Thymus (tissue), 11 donors: ENCODE data around the gene NSD2. TPM values are rescaled to one million over a fixed set of nuclear protein-coding genes. Genes with fewer than 3 reads are reported as not detected.

Source experiments
- DNase-seq, 9 donors: peaks; one replicate each; pipeline ENCODE4 v3.0.0-alpha.2; 2013; ENCODE audit warnings: low spot score in 9 of 9, low read depth in 6 of 9, missing footprints in 1 of 9
- H3K27ac ChIP-seq, 2 donors: one replicate each; pipeline ENCODE4 v1.5.1; 2013; ENCODE audit warnings: control low read depth in 1 of 2, low read depth in 1 of 2, low read length in 1 of 2, mild to moderate bottlenecking in 1 of 2, moderate library complexity in 1 of 2
- H3K27me3 ChIP-seq, 2 donors: one replicate each; pipeline ENCODE4 v1.5.1; 2013; ENCODE audit warnings: low read length in 1 of 2; ENCODE audit not compliant: control insufficient read depth in 2 of 2, insufficient read depth in 1 of 2
- H3K36me3 ChIP-seq, 2 donors: one replicate each; pipeline ENCODE4 v1.5.1; 2013; ENCODE audit warnings: low read length in 1 of 2, mild to moderate bottlenecking in 1 of 2, moderate library complexity in 1 of 2; ENCODE audit not compliant: control insufficient read depth in 2 of 2, insufficient read depth in 2 of 2
- H3K4me1 ChIP-seq, 2 donors: one replicate each; pipeline ENCODE4 v1.5.1; 2013; ENCODE audit warnings: low read length in 2 of 2; ENCODE audit not compliant: control insufficient read depth in 2 of 2, insufficient read depth in 2 of 2
- H3K4me3 ChIP-seq, 2 donors: one replicate each; pipeline ENCODE4 v1.5.1; 2013; ENCODE audit warnings: low read length in 2 of 2, control low read depth in 1 of 2, mild to moderate bottlenecking in 1 of 2
- H3K9me3 ChIP-seq, 2 donors: one replicate each; pipeline ENCODE4 v1.5.1; 2013; ENCODE audit warnings: low read length in 1 of 2, mild to moderate bottlenecking in 1 of 2; ENCODE audit not compliant: control insufficient read depth in 2 of 2, insufficient read depth in 1 of 2
- WGBS: extraction: QIAGEN DNeasy Blood & Tissue Kit; methylation state at CpG from one replicate; pipeline ENCODE4 v1.1.7; 2013; 5-methylcytosine and 5-hydroxymethylcytosine counted together
- polyA plus RNA-seq: library from polyadenylated mRNA; stranded (reverse); fragments of 200-250 nt; gene quantifications from one replicate; pipeline ENCODE4 v1.2.3, GENCODE V29; 2013
- total RNA-seq: library from RNA; stranded (reverse); fragments of 120-200 nt; gene quantifications from one replicate; pipeline ENCODE4 v1.2.4, GENCODE V29; 2013
- donor health status: healthy.

Gene NSD2
- total and polyA plus RNA-seq, 2 donors = 18.6 to 65.3 TPM

DNA sequence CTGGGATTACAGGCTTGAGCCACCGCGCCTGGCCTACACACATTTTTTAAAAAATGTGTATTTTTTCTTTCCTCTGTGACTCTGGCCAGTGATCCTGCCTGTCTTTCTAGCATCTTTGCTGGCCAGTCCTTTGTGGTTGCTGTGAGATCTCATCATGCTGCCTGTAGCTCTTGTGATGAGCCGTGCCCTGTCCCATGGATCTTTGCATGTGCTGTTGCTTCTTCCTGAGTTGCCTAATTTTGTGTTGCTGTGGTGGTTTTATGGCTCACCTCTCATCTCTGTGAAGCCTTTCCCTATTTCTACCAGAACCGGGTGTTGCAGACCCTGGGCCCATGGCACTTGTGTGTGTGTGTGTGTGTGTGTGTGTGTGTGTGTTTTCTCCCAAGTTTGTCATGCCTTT is 8.3 kb downstream of the NSD2 start:
- peak overlapping the region in 1 of 2 donors; percentile 37 for H3K27ac ChIP-seq
- H3K9me3 ChIP-seq = peaks cover 0 to 4% of the 10 kb centered on the region in 2 donors
- 92% methylated on average over 4 of the region's 4 CpGs for WGBS
- no peaks in the 10 kb centered on the region for H3K27me3 ChIP-seq
- peaks cover 0 to 46% of the 10 kb centered on the region in 2 donors for H3K36me3 ChIP-seq
- H3K4me1 ChIP-seq = peaks cover 0 to 50% of the 10 kb centered on the region in 2 donors
- H3K4me3 ChIP-seq = no peak overlapping the region
- DNase-seq = no peak

DNA sequence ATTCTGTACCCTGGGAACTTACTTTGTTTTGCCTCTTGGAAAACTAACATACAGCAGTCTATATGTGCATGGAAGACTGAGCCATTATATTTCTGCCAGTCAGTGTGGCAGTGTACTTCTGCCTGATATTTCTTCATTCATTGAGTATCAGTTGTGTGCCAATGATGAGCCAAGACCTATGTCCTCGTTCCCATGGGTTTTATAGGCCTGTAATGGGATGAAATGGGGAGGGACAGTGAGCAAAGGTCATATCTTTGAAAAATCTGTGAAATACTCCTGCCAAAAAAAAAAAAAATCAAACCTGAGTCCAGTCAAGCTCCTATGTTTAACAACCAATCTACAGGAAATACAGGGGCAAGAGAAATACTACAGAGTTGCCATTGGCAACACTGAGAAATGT is 9.1 kb downstream of the NSD2 start:
- DNase-seq = no peak
- Histone ChIP-seq H3K4me3 (no peak overlapping the region), H3K36me3 (peaks cover 0 to 46% of the 10 kb centered on the region in 2 donors), H3K9me3 (peaks cover 0 to 4% of the 10 kb centered on the region in 2 donors), H3K27me3 (no peaks in the 10 kb centered on the region), H3K4me1 (peaks cover 0 to 46% of the 10 kb centered on the region in 2 donors), H3K27ac (peak overlapping the region in 1 of 2 donors; percentile 7)
- WGBS = 98% methylated on average over 1 of the region's 1 CpG

DNA sequence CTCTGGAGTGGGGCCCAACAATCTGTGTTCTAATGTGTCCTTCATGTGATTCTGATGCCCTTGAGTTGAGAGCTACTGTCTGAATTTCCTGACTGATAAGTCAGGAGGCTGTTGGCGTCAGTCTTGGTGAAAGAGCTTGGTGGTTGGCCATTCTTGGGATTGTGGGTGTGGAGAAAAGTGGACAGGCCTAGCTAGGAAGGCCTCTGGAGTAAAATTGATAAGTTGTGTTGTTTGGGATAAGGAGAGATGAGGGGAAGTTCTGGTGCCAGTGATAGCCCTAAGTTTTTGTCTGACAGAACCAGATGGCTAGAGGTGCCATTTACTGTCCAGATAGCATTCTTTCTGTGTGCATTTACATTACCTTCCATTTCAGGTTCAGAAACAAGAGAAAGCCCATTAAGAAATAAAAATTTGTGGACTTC is 11.7 kb downstream of the NSD2 start:
- Histone ChIP-seq H3K27me3 (no peaks in the 10 kb centered on the region), H3K4me3 (no peak overlapping the region), H3K36me3 (peaks cover 0 to 38% of the 10 kb centered on the region in 2 donors), H3K27ac (peak overlapping the region in 1 of 2 donors; percentile 5), H3K9me3 (peaks cover 0 to 4% of the 10 kb centered on the region in 2 donors), H3K4me1 (peaks cover 0 to 44% of the 10 kb centered on the region in 2 donors)
- DNase-seq = no peak
- WGBS = 91% methylated on average over 1 of the region's 1 CpG

GRCh38 chr4:1883583-1883982 is 12.4 kb downstream of the NSD2 start:
- peaks cover 0 to 34% of the 10 kb centered on the region in 2 donors for H3K36me3 ChIP-seq
- peaks cover 0 to 38% of the 10 kb centered on the region in 2 donors for H3K4me1 ChIP-seq
- H3K27ac ChIP-seq = peak overlapping the region in 1 of 2 donors; percentile 15
- H3K27me3 ChIP-seq = no peaks in the 10 kb centered on the region
- no peak overlapping the region for H3K4me3 ChIP-seq
- 95% methylated on average over 8 of the region's 8 CpGs for WGBS
- peaks cover 0 to 4% of the 10 kb centered on the region in 2 donors for H3K9me3 ChIP-seq
- no peak for DNase-seq

DNA sequence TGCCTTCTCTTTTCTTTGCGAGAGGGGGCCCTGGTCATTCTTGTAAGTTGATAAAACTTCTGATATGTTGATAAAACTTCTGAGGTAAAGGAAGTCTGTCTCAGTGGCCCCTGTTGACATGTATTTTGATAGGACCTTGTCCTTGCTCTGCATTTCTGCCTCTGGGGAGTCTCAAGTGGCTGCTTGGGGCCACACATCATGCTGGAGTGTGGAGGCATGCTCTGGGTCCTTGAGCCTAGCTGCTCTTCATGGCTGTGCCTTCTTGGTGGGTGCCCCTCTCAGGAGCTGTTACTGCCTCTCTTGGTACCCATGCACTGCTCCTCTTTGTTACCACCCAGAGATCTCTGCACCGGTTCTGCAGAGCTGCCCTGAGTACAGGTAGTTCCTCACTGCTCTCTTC is 14.2 kb downstream of the NSD2 start:
- peaks cover 0 to 25% of the 10 kb centered on the region in 2 donors for H3K4me1 ChIP-seq
- 96% methylated on average over 2 of the region's 2 CpGs for WGBS
- DNase-seq = no peak
- peaks cover 0 to 4% of the 10 kb centered on the region in 2 donors for H3K9me3 ChIP-seq
- no peak overlapping the region for H3K27ac ChIP-seq
- H3K4me3 ChIP-seq = no peak overlapping the region
- no peaks in the 10 kb centered on the region for H3K27me3 ChIP-seq
- H3K36me3 ChIP-seq = peaks cover 3 to 21% of the 10 kb centered on the region in 2 donors

GRCh38 chr4:1887052-1887451 is 15.9 kb downstream of the NSD2 start:
- no peak for DNase-seq

DNA sequence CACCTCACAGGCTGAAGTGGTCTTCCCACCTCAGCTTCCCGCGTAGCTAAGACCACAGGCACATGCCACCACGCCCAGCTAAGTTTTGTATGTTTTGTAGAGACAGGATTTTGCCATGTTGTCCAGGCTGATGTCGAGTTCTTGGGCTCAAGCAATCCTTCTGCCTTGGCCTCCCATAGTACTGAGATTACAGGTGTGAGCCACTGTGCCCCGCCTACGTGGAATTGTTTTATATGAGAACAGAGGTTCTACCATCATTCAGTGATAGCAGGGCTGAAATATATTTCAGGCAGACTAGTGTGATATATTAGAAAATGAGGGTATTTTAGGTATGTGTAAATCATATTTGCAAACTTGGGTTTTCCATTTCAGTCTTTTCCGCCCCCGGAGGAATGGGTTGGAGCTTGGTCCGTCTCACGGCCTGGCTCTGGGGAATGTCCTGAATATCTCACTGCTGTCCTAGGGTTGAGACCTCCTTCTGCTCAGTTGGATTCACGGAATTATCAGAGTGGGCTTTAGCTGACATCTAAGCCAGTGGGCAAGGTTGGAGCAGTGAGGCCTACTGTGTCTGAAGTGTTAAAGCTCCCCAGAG is 19.9 kb downstream of the NSD2 start:
- no peak overlapping the region for H3K27ac ChIP-seq
- no peak for DNase-seq
- 98% methylated on average over 11 of the region's 11 CpGs for WGBS
- no peak overlapping the region for H3K4me3 ChIP-seq
- peaks cover 15 to 34% of the 10 kb centered on the region in 2 donors for H3K36me3 ChIP-seq
- H3K9me3 ChIP-seq = no peaks in the 10 kb centered on the region
- H3K4me1 ChIP-seq = peaks cover 0 to 16% of the 10 kb centered on the region in 2 donors
- H3K27me3 ChIP-seq = no peaks in the 10 kb centered on the region

More at GRCh38 chr4:1887052-1887451, 15.9 kb downstream of the NSD2 start:
- Histone ChIP-seq H3K4me3 (no peak overlapping the region), H3K36me3 (peaks cover 3 to 11% of the 10 kb centered on the region in 2 donors), H3K27ac (peak overlapping the region in 1 of 2 donors; percentile 26), H3K27me3 (no peaks in the 10 kb centered on the region), H3K9me3 (peaks cover 0 to 4% of the 10 kb centered on the region in 2 donors), H3K4me1 (peaks cover 0 to 18% of the 10 kb centered on the region in 2 donors)
- WGBS = 44% methylated on average over 2 of the region's 2 CpGs

DNA sequence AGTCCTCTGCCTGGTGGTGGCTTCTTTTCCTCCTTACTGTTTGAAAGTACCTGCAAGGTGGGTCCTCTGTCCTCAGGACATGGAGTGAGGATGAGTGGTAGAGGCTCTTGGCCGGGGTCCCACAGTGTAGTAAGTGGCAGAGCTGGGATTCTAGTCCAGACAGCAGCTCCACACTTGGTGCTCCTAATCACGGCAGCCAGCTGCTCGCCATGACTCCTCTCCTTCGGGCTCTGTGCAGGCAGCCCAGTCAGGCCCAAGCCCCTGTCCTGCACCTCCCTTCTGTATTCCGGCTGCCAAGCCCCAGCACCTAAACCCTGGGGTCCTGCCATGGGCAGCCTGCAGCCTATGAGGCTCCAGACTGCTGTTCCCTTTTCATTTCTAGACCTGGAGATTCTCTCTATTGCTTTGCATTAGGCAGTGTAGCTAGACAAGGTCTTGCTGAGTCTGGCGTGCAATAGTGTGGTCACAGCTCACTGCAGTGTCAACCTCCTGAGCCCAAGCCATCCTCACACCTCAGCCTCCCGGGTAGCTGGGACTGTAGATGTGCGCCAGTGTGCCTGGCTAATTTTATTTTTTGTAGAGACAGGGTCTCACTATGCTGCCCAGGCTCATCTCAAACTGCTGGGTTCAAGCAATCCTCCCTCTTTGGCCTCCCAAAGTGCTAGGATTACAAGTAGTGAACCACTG is 24.9 kb downstream of the NSD2 start:
- no peak overlapping the region for H3K4me3 ChIP-seq
- H3K36me3 ChIP-seq = peaks cover 21 to 56% of the 10 kb centered on the region in 2 donors
- no peak overlapping the region for H3K27ac ChIP-seq
- H3K27me3 ChIP-seq = no peaks in the 10 kb centered on the region
- no peak for DNase-seq
- no peaks in the 10 kb centered on the region for H3K9me3 ChIP-seq
- WGBS = 97% methylated on average over 8 of the region's 8 CpGs
- H3K4me1 ChIP-seq = peaks cover 0 to 15% of the 10 kb centered on the region in 2 donors

- Histone ChIP-seq H3K36me3 (peaks cover 26 to 61% of the 10 kb centered on the region in 2 donors), H3K27ac (no peak overlapping the region), H3K4me1 (peaks cover 0 to 15% of the 10 kb centered on the region in 2 donors), H3K9me3 (no peaks in the 10 kb centered on the region), H3K27me3 (no peaks in the 10 kb centered on the region), H3K4me3 (no peak overlapping the region)
- DNase-seq = no peak
- WGBS = 97% methylated on average over 6 of the region's 6 CpGs
These were observed 25.4 kb downstream of the NSD2 start for GRCh38 chr4:1896658-1896991.
